ENCODE results near the gene COL6A1.

Gene COL6A1

GRCh38 chr21:46049890-46050667, 68.5 kb downstream of the COL6A1 start:
- DNase-seq (ENCODE audit: low spot score) = no peak

- no peak for DNase-seq (ENCODE audit: low spot score)
These were observed 69.3 kb downstream of the COL6A1 start for GRCh38 chr21:46050668-46051378.

GRCh38 chr21:46051379-46051770, 69.8 kb downstream of the COL6A1 start:
- DNase-seq (ENCODE audit: low spot score) = no peak

- DNase-seq (ENCODE audit: low spot score) = no peak
These were observed 70.5 kb downstream of the COL6A1 start for GRCh38 chr21:46051821-46052675.

GRCh38 chr21:46052703-46053651, 71.4 kb downstream of the COL6A1 start:
- no peak for DNase-seq (ENCODE audit: low spot score)

- DNase-seq (ENCODE audit: low spot score) = no peak
These were observed 72.5 kb downstream of the COL6A1 start for GRCh38 chr21:46054031-46054430.

- no peak for DNase-seq (ENCODE audit: low spot score)
These were observed 72.9 kb downstream of the COL6A1 start for GRCh38 chr21:46054451-46054881.
